ENCODE measurements around the gene PLCH2. TPM values are rescaled to one million over a fixed set of nuclear protein-coding genes. Genes with fewer than 3 reads are reported as not detected.

PLCH2 gene
- polyA plus RNA-seq, 1 of the 3 experiments (the other 2 are of a cell fraction) = 0.08 TPM

GRCh38 chr1:2520806-2521205 lies 44.7 kb downstream of the PLCH2 start (continued):
- TF ChIP-seq IRF3 (IDR thresholded peaks at IDR 0.05; ENCODE audit: low read depth, low read length) = no peak
- TF ChIP-seq MEF2A (IDR thresholded peaks at IDR 0.05; ENCODE audit: borderline replicate concordance, low read depth) = no peak
- TF ChIP-seq GATA2 (CRISPR knock-in tag; IDR thresholded peaks at IDR 0.05) = no peak

- H3K9ac ChIP-seq = no peak overlapping the region
- H2AFZ ChIP-seq (ENCODE audit: low read depth) = no peak overlapping the region
- H3K9me3 ChIP-seq = no peaks in the 10 kb centered on the region
- no peaks in the 10 kb centered on the region for H3F3A ChIP-seq (replicated peaks; ENCODE audit: insufficient read depth)
- H3K9me2 ChIP-seq = no peaks in the 10 kb centered on the region
- H4K20me1 ChIP-seq (ENCODE audit: insufficient read depth) = peaks cover 38% of the 10 kb centered on the region
- no peak overlapping the region for H3K4me2 ChIP-seq
- 97% methylated on average over 7 of the region's 7 CpGs for WGBS (ENCODE audit: low lambda C conversion rate)
- H3K36me3 ChIP-seq (replicated peaks in 1 of 2; ENCODE audit: control insufficient read depth in 1 of 2, insufficient read depth in 2 of 2, low read length in 1 of 2) = peaks cover 5 to 48% of the 10 kb centered on the region in 2 experiments
- no peak for DNase-seq
- no peak overlapping the region for H3K27ac ChIP-seq (ENCODE audit: low read depth in 2 of 2, low read length in 1 of 2)
- POLR2A ChIA-PET = no interaction called here
- H3K4me3 ChIP-seq (ENCODE audit: low read depth in 2 of 2, low read length in 1 of 2) = no peak overlapping the region
- CTCF ChIA-PET = interaction anchor here (1.0 kb wide), 1 partner anchor 25 kb away, joined by 3 read pairs; no protein-coding TSS in a partner anchor
- TF ChIP-seq RXRA (IDR thresholded peaks at IDR 0.05; ENCODE audit: borderline replicate concordance, low read depth) = no peak
- H3K79me2 ChIP-seq (ENCODE audit: insufficient read depth) = peaks cover 40% of the 10 kb centered on the region
- no peaks in the 10 kb centered on the region for H3K27me3 ChIP-seq (ENCODE audit: insufficient read depth)
- H3K4me1 ChIP-seq (ENCODE audit: control insufficient read depth in 1 of 2, insufficient read depth in 2 of 2, low read depth in 1 of 2, low read length in 1 of 2) = peaks cover 0 to 25% of the 10 kb centered on the region in 2 experiments; a peak in 3 of 4 replicates
Measured at GRCh38 chr1:2522230-2522629, 46.1 kb downstream of the PLCH2 start.

GRCh38 chr1:2523191-2523890 lies 47.3 kb downstream of the PLCH2 start:
- H3K9me3 ChIP-seq = no peaks in the 10 kb centered on the region
- WGBS (ENCODE audit: low lambda C conversion rate) = 85% methylated on average over 12 of the region's 32 CpGs
- H3K4me2 ChIP-seq = no peak overlapping the region
- H3F3A ChIP-seq (replicated peaks; ENCODE audit: insufficient read depth) = no peaks in the 10 kb centered on the region
- no peak overlapping the region for H3K27ac ChIP-seq (ENCODE audit: low read depth in 2 of 2, low read length in 1 of 2)
- H3K9me2 ChIP-seq = no peaks in the 10 kb centered on the region
- CTCF ChIA-PET = interaction anchor here (1.6 to 5.2 kb wide), 2 partner anchors 24 to 63 kb away, joined by 3 to 25 read pairs; no protein-coding TSS in a partner anchor
- no peak overlapping the region for H3K4me3 ChIP-seq (ENCODE audit: low read depth in 2 of 2, low read length in 1 of 2)
- peaks cover 0 to 36% of the 10 kb centered on the region in 2 experiments; a peak in 3 of 4 replicates for H3K4me1 ChIP-seq (ENCODE audit: control insufficient read depth in 1 of 2, insufficient read depth in 2 of 2, low read depth in 1 of 2, low read length in 1 of 2)
- peaks cover 5 to 37% of the 10 kb centered on the region in 2 experiments for H3K36me3 ChIP-seq (replicated peaks in 1 of 2; ENCODE audit: control insufficient read depth in 1 of 2, insufficient read depth in 2 of 2, low read length in 1 of 2)
- H3K79me2 ChIP-seq (ENCODE audit: insufficient read depth) = peaks cover 40% of the 10 kb centered on the region
- DNase-seq = no peak
- POLR2A ChIA-PET = no interaction called here
- H3K9ac ChIP-seq = no peak overlapping the region
- no peak overlapping the region for H2AFZ ChIP-seq (ENCODE audit: low read depth)
- H4K20me1 ChIP-seq (ENCODE audit: insufficient read depth) = peaks cover 38% of the 10 kb centered on the region
- TF ChIP-seq GATA2 (CRISPR knock-in tag; IDR thresholded peaks at IDR 0.05) (no peak), RXRA (IDR thresholded peaks at IDR 0.05; ENCODE audit: borderline replicate concordance, low read depth) (no peak), GABPA (IDR thresholded peaks at IDR 0.05; ENCODE audit: low read depth) (no peak), MXI1 (IDR thresholded peaks at IDR 0.05; ENCODE audit: low read depth, low read length) (no peak), YY1 (IDR thresholded peaks at IDR 0.05; ENCODE audit: low read depth) (no peak), ELF1 (IDR thresholded peaks at IDR 0.05) (no peak), FOSL2 (IDR thresholded peaks at IDR 0.05; ENCODE audit: borderline replicate concordance, low read depth) (no peak), NFIC (IDR thresholded peaks at IDR 0.05; ENCODE audit: borderline replicate concordance) (no peak), IRF3 (IDR thresholded peaks at IDR 0.05; ENCODE audit: low read depth, low read length) (no peak), TAF1 (IDR thresholded peaks at IDR 0.05; ENCODE audit: borderline replicate concordance, low read depth, low read length) (no peak), TCF12 (IDR thresholded peaks at IDR 0.05) (no peak), REST (IDR thresholded peaks at IDR 0.05; ENCODE audit: low read depth, low read length) (no peak), MEF2A (IDR thresholded peaks at IDR 0.05; ENCODE audit: borderline replicate concordance, low read depth) (no peak), CHD2 (IDR thresholded peaks at IDR 0.05; ENCODE audit: low read length, partially characterized antibody) (no peak), EZH2phosphoT487 (IDR thresholded peaks at IDR 0.05; ENCODE audit: borderline replicate concordance, low read depth) (no peak), FOXM1 (IDR thresholded peaks at IDR 0.05; ENCODE audit: low read depth) (no peak)
- H3K27me3 ChIP-seq (ENCODE audit: insufficient read depth) = no peaks in the 10 kb centered on the region
